HT-29 (cell line): ENCODE data around the gene ZNF30. TPM values are rescaled to one million over a fixed set of nuclear protein-coding genes. Genes with fewer than 3 reads are reported as not detected.
"Not testable (repeated sequence)": the region's sequence is repeated elsewhere in the genome, so short reads cannot be mapped to it uniquely, and the experiment has no call there.

ENCODE experiments used
- DNase-seq: peaks from one replicate; pipeline ENCODE4 v3.0.0-alpha.2; 2015; ENCODE audit warnings: low spot score
- total RNA-seq: library from RNA; depleted of rRNA; stranded (reverse); fragments of >200 nt; shearing (Covaris generic); gene quantifications from 2 replicates; pipeline ENCODE4 v1.2.3, GENCODE V29; 2014; rRNA removed

ZNF30 gene
- total RNA-seq, 1 experiment from 2014 or later, result 2.7 TPM

GRCh38 chr19:34985249-34986022 lies 58.7 kb downstream of the ZNF30 start:
- DNase-seq, result no peak

GRCh38 chr19:34988119-34988518 lies 61.4 kb downstream of the ZNF30 start:
- DNase-seq, result no peak

GRCh38 chr19:34989298-34989697 lies 62.6 kb downstream of the ZNF30 start:
- no peak for DNase-seq

- no peak for DNase-seq
Measured at GRCh38 chr19:34990578-34991192, 64.0 kb downstream of the ZNF30 start.

GRCh38 chr19:34991542-34992333 lies 65.0 kb downstream of the ZNF30 start:
- DNase-seq, result no peak

GRCh38 chr19:34992582-34992981 lies 65.9 kb downstream of the ZNF30 start:
- not testable (repeated sequence) for DNase-seq

GRCh38 chr19:34994286-34994642 lies 67.6 kb downstream of the ZNF30 start:
- DNase-seq, result no peak

Other genes with a start within 250 kb of the ZNF30 start
- not detected in 2 replicates for gene SCGB2B2, start 249.7 kb upstream of the ZNF30 start, total RNA-seq
- gene ZNF302, start 249.2 kb upstream of the ZNF30 start, total RNA-seq, result 3.9 and 6.4 TPM in 2 replicates
- gene ZNF181, start 192.7 kb upstream of the ZNF30 start, total RNA-seq, result 7.3 and 12.1 TPM in 2 replicates
- 6.7 TPM in 2 replicates for gene ZNF599, start 153.7 kb upstream of the ZNF30 start, total RNA-seq
- gene ZNF792, start 37.3 kb downstream of the ZNF30 start, total RNA-seq, result 11.8 and 12.7 TPM in 2 replicates
- gene GRAMD1A, start 73.4 kb downstream of the ZNF30 start, total RNA-seq, result 13.2 and 24.8 TPM in 2 replicates
- 0.25 and 0.73 TPM in 2 replicates for gene SCN1B, start 103.6 kb downstream of the ZNF30 start, total RNA-seq
- gene HPN, start 114.8 kb downstream of the ZNF30 start, total RNA-seq, result 0.42 and 3.0 TPM in 2 replicates
- gene FXYD3, start 188.9 kb downstream of the ZNF30 start, total RNA-seq, result 15.8 and 38.9 TPM in 2 replicates
- not detected in 2 replicates for gene LGI4, start 208.2 kb downstream of the ZNF30 start, total RNA-seq
- not detected in 2 replicates for gene FXYD1, start 211.9 kb downstream of the ZNF30 start, total RNA-seq
- not detected in 2 replicates for gene FXYD7, start 216.4 kb downstream of the ZNF30 start, total RNA-seq
- 46.4 and 48.2 TPM in 2 replicates for gene FXYD5, start 227.8 kb downstream of the ZNF30 start, total RNA-seq